ENCODE data around the gene MGAT4B.
"Not testable (repeated sequence)": the region's sequence is repeated elsewhere in the genome, so short reads cannot be mapped to it uniquely, and the experiment has no call there.

MGAT4B gene

GRCh38 chr5:179794171-179794570 lies 12.5 kb downstream of the MGAT4B start:
- DNase-seq = no peak

- DNase-seq = no peak
Measured at GRCh38 chr5:179793468-179794139, 13.1 kb downstream of the MGAT4B start, which contains the start of gene LTC4S. Gene LTC4S, plus strand, starts transcription at chr5:179793986. Its CDS starts 95 bp downstream, at chr5:179794081.

- no peak for DNase-seq
Measured at GRCh38 chr5:179792612-179793467, 13.8 kb downstream of the MGAT4B start.

- DNase-seq = no peak
Measured at GRCh38 chr5:179791881-179792611, 14.6 kb downstream of the MGAT4B start.

- DNase-seq = not testable (repeated sequence)
Measured at GRCh38 chr5:179789278-179789677, 17.4 kb downstream of the MGAT4B start.

GRCh38 chr5:179788193-179788854 lies 18.3 kb downstream of the MGAT4B start:
- no peak for DNase-seq

- DNase-seq = no peak
Measured at GRCh38 chr5:179786861-179787260, 19.8 kb downstream of the MGAT4B start.

- no peak for DNase-seq
Measured at GRCh38 chr5:179783128-179783527, 23.5 kb downstream of the MGAT4B start.

- no peak for DNase-seq
Measured at GRCh38 chr5:179781846-179782245, 24.8 kb downstream of the MGAT4B start.

GRCh38 chr5:179780362-179780761 lies 26.3 kb downstream of the MGAT4B start:
- no peak for DNase-seq

- no peak for DNase-seq
Measured at GRCh38 chr5:179779826-179780225, 26.8 kb downstream of the MGAT4B start.

- no peak for DNase-seq
Measured at GRCh38 chr5:179778591-179778990, 28.1 kb downstream of the MGAT4B start.

- no peak for DNase-seq
Measured at GRCh38 chr5:179777909-179778308, 28.8 kb downstream of the MGAT4B start.

GRCh38 chr5:179777456-179777855 lies 29.2 kb downstream of the MGAT4B start:
- DNase-seq = no peak

GRCh38 chr5:179776411-179776938 lies 30.2 kb downstream of the MGAT4B start:
- no peak for DNase-seq

GRCh38 chr5:179774442-179774841 lies 32.2 kb downstream of the MGAT4B start:
- no peak for DNase-seq

GRCh38 chr5:179773686-179774040 lies 33.0 kb downstream of the MGAT4B start:
- DNase-seq = no peak

GRCh38 chr5:179772351-179772750 lies 34.3 kb downstream of the MGAT4B start:
- no peak for DNase-seq

- no peak for DNase-seq
Measured at GRCh38 chr5:179771311-179771895, 35.3 kb downstream of the MGAT4B start.

- no peak for DNase-seq
Measured at GRCh38 chr5:179769796-179770195, 36.9 kb downstream of the MGAT4B start.

GRCh38 chr5:179769271-179769670 lies 37.4 kb downstream of the MGAT4B start:
- DNase-seq = no peak
